Fibroblast of pulmonary artery (primary cell): ENCODE results near the gene HSPB1.

Experiments used
- DNase-seq: peaks from one replicate; pipeline ENCODE4 v3.0.0-alpha.2; 2010; ENCODE audit warnings: low read depth
- H3K4me3 ChIP-seq: replicated peaks from 2 replicates; pipeline ENCODE4 v1.5.1; 2011; ENCODE audit warnings: low read depth, mild to moderate bottlenecking, control low read depth, low read length, moderate library complexity
- TF ChIP-seq, protein P1 (sequence below): IDR thresholded peaks from 2 replicates; pipeline ENCODE4 v1.5.1; 2011; ENCODE audit warnings: mild to moderate bottlenecking, control low read depth, low read length, inconsistent platforms; ENCODE audit errors: missing control alignments

The HSPB1 gene

DNA sequence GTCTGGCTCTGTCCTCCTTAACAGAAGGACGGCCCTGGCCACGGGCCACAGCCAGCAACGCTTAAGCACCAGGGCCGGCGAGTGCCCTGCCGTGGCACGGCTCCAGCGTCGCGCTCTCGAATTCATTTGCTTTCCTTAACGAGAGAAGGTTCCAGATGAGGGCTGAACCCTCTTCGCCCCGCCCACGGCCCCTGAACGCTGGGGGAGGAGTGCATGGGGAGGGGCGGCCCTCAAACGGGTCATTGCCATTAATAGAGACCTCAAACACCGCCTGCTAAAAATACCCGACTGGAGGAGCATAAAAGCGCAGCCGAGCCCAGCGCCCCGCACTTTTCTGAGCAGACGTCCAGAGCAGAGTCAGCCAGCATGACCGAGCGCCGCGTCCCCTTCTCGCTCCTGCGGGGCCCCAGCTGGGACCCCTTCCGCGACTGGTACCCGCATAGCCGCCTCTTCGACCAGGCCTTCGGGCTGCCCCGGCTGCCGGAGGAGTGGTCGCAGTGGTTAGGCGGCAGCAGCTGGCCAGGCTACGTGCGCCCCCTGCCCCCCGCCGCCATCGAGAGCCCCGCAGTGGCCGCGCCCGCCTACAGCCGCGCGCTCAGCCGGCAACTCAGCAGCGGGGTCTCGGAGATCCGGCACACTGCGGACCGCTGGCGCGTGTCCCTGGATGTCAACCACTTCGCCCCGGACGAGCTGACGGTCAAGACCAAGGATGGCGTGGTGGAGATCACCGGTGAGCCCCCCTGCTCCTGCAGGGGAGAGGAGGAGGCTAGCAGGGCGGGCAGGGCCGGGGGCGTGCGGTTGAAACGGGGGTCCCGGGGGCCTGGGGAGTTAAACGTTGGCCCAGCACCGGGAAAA, at the start of gene HSPB1:
Gene HSPB1, plus strand, starts transcription at position 327 of the 855 bp plus-strand sequence. Its CDS starts 40 bp downstream, at position 367.
- H3K4me3 ChIP-seq: peak within 1 kb of the TSS; percentile 96
- DNase-seq: peak; percentile 94
- TF ChIP-seq, protein P1, sequence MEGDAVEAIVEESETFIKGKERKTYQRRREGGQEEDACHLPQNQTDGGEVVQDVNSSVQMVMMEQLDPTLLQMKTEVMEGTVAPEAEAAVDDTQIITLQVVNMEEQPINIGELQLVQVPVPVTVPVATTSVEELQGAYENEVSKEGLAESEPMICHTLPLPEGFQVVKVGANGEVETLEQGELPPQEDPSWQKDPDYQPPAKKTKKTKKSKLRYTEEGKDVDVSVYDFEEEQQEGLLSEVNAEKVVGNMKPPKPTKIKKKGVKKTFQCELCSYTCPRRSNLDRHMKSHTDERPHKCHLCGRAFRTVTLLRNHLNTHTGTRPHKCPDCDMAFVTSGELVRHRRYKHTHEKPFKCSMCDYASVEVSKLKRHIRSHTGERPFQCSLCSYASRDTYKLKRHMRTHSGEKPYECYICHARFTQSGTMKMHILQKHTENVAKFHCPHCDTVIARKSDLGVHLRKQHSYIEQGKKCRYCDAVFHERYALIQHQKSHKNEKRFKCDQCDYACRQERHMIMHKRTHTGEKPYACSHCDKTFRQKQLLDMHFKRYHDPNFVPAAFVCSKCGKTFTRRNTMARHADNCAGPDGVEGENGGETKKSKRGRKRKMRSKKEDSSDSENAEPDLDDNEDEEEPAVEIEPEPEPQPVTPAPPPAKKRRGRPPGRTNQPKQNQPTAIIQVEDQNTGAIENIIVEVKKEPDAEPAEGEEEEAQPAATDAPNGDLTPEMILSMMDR: no peak

DNA sequence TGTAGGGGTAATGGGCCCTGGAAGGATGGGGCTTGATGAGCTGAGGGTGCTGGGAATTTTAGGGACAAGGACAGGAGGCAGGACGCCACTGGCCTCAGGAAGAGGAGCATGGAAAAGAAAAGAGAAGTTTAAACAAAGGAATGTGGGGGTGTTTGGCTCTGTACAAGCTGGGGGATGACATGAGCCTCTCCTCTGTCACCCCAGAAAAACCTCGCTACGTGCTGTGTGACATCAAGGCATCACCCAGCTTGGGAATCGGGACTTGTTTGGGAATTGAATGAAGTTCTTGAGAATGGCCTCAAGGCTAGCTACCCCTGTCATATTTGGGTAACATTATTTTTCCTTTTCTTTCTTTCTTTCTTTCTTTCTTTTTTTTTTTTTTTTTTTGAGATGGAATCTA, 47.7 kb upstream of the HSPB1 start:
- DNase-seq: no peak
- no peak overlapping the region for H3K4me3 ChIP-seq
- TF ChIP-seq, protein P1: no peak

DNA sequence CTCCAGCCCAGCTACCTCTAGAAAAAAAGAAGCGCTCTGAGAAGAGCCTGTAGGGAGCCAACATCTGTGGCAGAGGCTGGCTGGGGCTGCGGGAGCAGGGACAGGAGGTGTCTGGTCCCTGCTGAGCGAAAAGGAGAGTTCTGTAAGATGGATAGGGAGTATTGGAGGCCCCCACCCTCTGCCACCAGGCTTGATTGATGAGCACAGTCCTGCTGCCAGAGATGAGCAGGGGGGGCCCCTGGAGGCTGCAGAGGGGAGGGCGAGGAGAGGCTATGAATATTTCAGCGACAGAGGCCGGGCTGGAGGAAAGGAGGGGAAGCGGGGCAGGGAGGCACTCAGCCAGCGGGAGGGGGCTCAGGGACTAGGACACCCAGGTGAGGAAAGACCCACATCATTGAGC, 44.5 kb upstream of the HSPB1 start:
- H3K4me3 ChIP-seq: no peak overlapping the region
- TF ChIP-seq, protein P1: no peak
- DNase-seq: no peak

DNA sequence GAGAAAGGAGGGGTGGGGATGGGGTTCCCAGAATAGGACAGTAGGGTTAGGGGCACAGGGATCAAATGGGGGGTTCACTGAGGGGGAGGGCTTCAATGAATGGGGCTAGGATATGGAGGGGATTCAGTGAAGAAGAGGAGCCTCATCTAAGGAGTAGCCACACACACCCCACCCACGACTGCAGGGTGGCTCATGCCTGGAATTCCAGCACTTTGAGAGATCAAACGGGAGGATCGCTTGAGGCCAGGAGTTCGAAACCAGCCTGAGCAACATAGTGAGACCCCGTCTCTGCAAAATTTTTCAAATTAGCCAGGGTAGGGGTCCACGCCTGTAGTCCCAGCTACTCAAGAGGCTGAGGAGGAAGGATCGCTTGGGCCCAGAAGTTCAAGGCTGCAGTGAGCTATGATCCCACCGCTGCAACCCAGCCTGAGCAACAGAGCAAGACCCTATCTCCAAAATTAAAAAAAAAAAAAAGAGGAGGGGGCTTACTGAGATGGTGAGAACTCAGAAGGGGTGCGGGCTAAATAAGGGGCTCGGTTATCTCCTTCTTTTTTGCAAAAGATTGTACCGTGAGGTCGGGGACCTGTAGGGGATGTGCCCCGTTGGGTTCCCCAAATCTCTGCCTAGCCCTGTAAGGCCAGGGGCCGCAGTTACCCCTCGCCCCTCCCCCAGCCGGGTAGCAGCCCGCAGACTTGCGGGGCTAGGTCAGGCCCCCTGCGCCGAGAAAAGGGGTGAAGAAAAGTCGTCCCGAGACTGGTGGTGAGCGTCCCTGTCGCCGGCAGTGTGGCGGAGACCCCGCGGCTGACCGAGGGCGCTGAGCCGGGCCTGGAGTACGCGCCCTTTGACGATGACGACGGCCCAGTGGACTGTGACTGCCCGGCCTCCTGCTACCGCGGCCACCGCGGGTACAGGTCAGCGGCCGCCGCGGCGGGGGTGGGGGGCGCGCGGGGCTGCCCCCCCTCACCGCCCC, 43.1 kb upstream of the HSPB1 start:
- TF ChIP-seq, protein P1: no peak

DNA sequence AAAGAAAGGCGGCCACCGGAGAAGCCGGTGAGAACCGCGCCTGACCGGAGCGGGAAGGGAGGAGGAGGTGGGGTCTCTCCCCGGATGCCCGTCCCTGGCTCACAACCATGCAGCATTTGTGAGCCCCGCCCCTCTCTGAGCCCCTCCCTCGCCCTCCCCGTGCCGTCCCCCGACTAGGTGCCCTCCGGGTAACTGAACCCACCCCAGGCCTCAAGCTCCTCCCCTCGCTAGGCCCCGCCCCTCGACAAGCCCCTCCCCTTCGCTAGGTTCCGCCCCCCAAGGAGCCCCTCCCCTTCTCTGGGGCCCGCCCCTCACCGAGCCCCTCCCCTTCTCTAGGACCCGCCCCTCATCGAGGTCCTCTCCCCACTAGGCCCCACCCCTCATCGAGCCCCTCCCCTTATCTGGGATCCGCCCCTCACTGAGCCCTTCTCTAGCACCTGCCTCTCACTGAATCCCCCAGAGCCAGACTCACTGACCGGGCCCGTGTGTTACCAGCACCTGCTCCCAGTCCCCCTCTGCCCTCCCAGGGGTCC, 42.2 kb upstream of the HSPB1 start:
- no peak overlapping the region for H3K4me3 ChIP-seq
- TF ChIP-seq, protein P1: no peak
- peak; percentile 29 for DNase-seq

More for the DNA sequence above, 43.1 kb upstream of the HSPB1 start:
- no peak overlapping the region for H3K4me3 ChIP-seq
- no peak for DNase-seq

DNA sequence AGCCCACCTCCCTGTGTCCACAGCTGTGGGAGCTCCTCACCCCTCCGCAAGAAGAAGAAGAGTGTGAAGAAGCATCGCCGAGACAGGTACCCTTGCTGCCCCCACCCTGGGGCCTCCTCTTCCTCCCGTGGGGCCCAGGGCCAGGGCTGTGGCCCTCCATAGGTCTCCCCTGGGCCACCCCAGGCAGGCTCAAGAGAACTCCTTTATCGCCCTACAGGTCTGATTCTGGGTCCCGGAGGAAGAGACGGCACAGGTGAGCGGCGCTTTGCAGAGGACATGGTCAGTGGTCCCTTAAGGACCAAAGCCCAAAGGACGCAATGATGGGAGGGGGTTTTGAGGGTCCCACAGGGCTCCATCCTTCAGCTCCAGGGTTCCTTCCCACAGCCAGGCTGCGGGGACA, 41.1 kb upstream of the HSPB1 start:
- no peak overlapping the region for H3K4me3 ChIP-seq
- DNase-seq: no peak
- TF ChIP-seq, protein P1: no peak
